ENCODE results near the gene GRPEL2. TPM values are rescaled to one million over a fixed set of nuclear protein-coding genes. Genes with fewer than 3 reads are reported as not detected.

Gene GRPEL2
- total and polyA plus RNA-seq, 2 donors (not counting 3 experiments of a cell fraction or from before 2014, with no cell fraction given), result 7.6 to 32.5 TPM

DNA sequence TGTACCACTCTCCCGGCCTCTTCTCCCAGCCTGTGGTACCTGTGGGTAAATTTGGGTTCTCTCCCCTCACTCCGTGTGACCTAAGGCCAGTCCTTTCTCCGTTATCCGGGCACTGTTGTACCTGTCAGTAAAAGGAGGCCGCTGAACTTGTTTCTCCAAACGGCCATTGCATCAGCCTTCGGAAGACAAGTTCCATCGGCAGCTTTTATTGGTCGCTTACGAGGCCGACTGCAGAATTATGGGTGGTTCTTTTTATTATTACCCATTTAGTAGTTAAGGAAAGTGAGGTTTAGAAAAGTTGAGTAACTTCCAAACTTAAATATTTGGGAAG lies 558 bp downstream of the GRPEL2 start:
- FAIRE-seq (peak; percentile 43), DNase-seq (ENCODE audit: low read depth, low spot score) (no peak)
- dilution Hi-C loops (cut with MboI; ENCODE audit: extremely low pct_ligation_motif_present, low sequenced_read_pairs) (no loop called here), intact Hi-C loops (cut with micrococcal nuclease) (loop anchor here (1.0 to 10.0 kb wide), 7 partner anchors 12 to 211 kb away; partner anchors contain the start of gene AFAP1L1)
- Histone ChIP-seq H2AFZ (ENCODE audit: low read depth, low read length) (peak overlapping the region; percentile 2), H4K20me1 (replicated peaks; ENCODE audit: control insufficient read depth, extremely low read depth, insufficient read depth, low read length) (no peaks in the 10 kb centered on the region), H3K79me2 (ENCODE audit: control insufficient read depth, insufficient read depth, low read length) (peaks cover 45% of the 10 kb centered on the region), H3K36me3 (ENCODE audit: control insufficient read depth in 2 of 2, extremely low read depth in 1 of 2, insufficient read depth in 2 of 2, low read length in 2 of 2) (peaks cover 11 to 14% of the 10 kb centered on the region in 2 experiments), H3K9ac (replicated peaks; ENCODE audit: extremely low read depth, insufficient read depth, low read length) (peak overlapping the region; percentile 87), H3K27me3 (ENCODE audit: control insufficient read depth in 2 of 2, insufficient read depth in 2 of 2, low read length in 2 of 2) (no peaks in the 10 kb centered on the region), H3K9me3 (replicated peaks; ENCODE audit: control insufficient read depth, insufficient read depth, low read length) (no peaks in the 10 kb centered on the region), H3K4me2 (ENCODE audit: insufficient read depth, low read length) (peak overlapping the region; percentile 98), H3K27ac (ENCODE audit: insufficient read depth, low read depth, low read length) (peak overlapping the region; percentile 71), H3K4me3 (replicated peaks in 1 of 3; ENCODE audit: insufficient read depth in 1 of 3, low read depth in 1 of 3, low read length in 3 of 3) (peak overlapping the region; percentile 59 to 90 (median 63)), H3K9me1 (replicated peaks; ENCODE audit: control insufficient read depth, extremely low read depth, insufficient read depth, low read length) (no peaks in the 10 kb centered on the region), H3K4me1 (ENCODE audit: control insufficient read depth, extremely low read depth, insufficient read depth, low read length) (peaks cover 42% of the 10 kb centered on the region)
- POLR2A ChIA-PET, result interaction anchor here (0.8 to 1.3 kb wide), 2 partner anchors 17 to 25 kb away, joined by 3 to 5 read pairs; no protein-coding TSS in a partner anchor
- CTCF ChIA-PET, result interaction anchor here (1.2 to 3.2 kb wide), 6 partner anchors 10 to 29 kb away, joined by 4 to 14 read pairs (median 10); partner anchors contain the start of gene PCYOX1L
- TF ChIP-seq, protein P1, sequence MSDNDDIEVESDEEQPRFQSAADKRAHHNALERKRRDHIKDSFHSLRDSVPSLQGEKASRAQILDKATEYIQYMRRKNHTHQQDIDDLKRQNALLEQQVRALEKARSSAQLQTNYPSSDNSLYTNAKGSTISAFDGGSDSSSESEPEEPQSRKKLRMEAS (IDR thresholded peaks at IDR 0.05; ENCODE audit: insufficient read depth, insufficient read length), result no peak
- TF ChIP-seq GATA2 (IDR thresholded peaks at IDR 0.05; ENCODE audit: insufficient read depth, insufficient read length, low read depth, low read length) (no peak), FOS (IDR thresholded peaks at IDR 0.05; ENCODE audit: borderline replicate concordance, insufficient read depth, low read length) (no peak), MYC (IDR thresholded peaks at IDR 0.05; ENCODE audit: low read depth, low read length) (no peak), JUN (IDR thresholded peaks at IDR 0.05; ENCODE audit: borderline replicate concordance, insufficient read depth, insufficient read length, low read depth) (no peak), POLR2A (IDR thresholded peaks at IDR 0.05; ENCODE audit: low read depth, low read length) (no peak), EZH2 (IDR thresholded peaks at IDR 0.05; ENCODE audit: borderline replicate concordance, low read depth, low read length, severe bottlenecking) (no peak), POLR2AphosphoS5 (IDR thresholded peaks at IDR 0.05; ENCODE audit: insufficient read depth, low read depth, low read length) (no peak)
- TF ChIP-seq, protein P2, sequence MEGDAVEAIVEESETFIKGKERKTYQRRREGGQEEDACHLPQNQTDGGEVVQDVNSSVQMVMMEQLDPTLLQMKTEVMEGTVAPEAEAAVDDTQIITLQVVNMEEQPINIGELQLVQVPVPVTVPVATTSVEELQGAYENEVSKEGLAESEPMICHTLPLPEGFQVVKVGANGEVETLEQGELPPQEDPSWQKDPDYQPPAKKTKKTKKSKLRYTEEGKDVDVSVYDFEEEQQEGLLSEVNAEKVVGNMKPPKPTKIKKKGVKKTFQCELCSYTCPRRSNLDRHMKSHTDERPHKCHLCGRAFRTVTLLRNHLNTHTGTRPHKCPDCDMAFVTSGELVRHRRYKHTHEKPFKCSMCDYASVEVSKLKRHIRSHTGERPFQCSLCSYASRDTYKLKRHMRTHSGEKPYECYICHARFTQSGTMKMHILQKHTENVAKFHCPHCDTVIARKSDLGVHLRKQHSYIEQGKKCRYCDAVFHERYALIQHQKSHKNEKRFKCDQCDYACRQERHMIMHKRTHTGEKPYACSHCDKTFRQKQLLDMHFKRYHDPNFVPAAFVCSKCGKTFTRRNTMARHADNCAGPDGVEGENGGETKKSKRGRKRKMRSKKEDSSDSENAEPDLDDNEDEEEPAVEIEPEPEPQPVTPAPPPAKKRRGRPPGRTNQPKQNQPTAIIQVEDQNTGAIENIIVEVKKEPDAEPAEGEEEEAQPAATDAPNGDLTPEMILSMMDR (IDR thresholded peaks at IDR 0.05; ENCODE audit: extremely low read depth in 1 of 2, insufficient read depth in 1 of 2, low read depth in 1 of 2, low read length in 2 of 2), result no peak
- BruUV-seq (replicated peaks), result TSS peak; percentile 40
